Vagina (tissue), 2 donors: ENCODE measurements around the gene MBNL3.

Experiments used
- CTCF ChIP-seq, 3 experiments: fragments of 450-650 bp in 2 of 3; fragments of 200-600 bp in 1 of 3; sonication (generic) in 1 of 3; IDR thresholded peaks; one replicate each; pipeline ENCODE4 v1.5.1; 2017 to 2019; ENCODE audit warnings: antibody characterized with exemption in 3 of 3, mild to moderate bottlenecking in 2 of 3, moderate library complexity in 2 of 3
- POLR2A ChIP-seq, 2 donors: fragments of 450-650 bp; IDR thresholded peaks; one replicate each; pipeline ENCODE4 v1.6.1; 2017; ENCODE audit warnings: antibody characterized with exemption in 2 of 2, mild to moderate bottlenecking in 2 of 2, moderate library complexity in 2 of 2
- POLR2AphosphoS5 ChIP-seq, 2 donors: sonication (generic); formaldehyde crosslinking; IDR thresholded peaks; one replicate each; pipeline ENCODE4 v1.9.0; 2017; ENCODE audit warnings: antibody characterized with exemption in 2 of 2, mild to moderate bottlenecking in 2 of 2, low read depth in 1 of 2; ENCODE audit not compliant: insufficient read depth in 1 of 2

GRCh38 chrX:132413459-132413858 lies 75.4 kb downstream of the MBNL3 start:
- TF ChIP-seq CTCF (IDR thresholded peaks at IDR 0.05): no peak
- no peak for TF ChIP-seq POLR2AphosphoS5 (IDR thresholded peaks at IDR 0.05; ENCODE audit: insufficient read depth in 1 of 2, low read depth in 1 of 2)
- TF ChIP-seq POLR2A (IDR thresholded peaks at IDR 0.05): no peak
